Left ventricle myocardium inferior (tissue), 1 donor: Measurements from ENCODE around the gene PARD3. TPM values are rescaled to one million over a fixed set of nuclear protein-coding genes. Genes with fewer than 3 reads are reported as not detected.

Source experiments
- DNase-seq: peaks from one replicate; pipeline ENCODE4 v3.0.0-alpha.2; 2020
- H3K27ac ChIP-seq: fragments of 200-600 bp; replicated peaks from 2 replicates; pipeline ENCODE4 v1.8.0; 2021
- H3K27me3 ChIP-seq: fragments of 200-600 bp; 2 replicates; pipeline ENCODE4 v1.8.0; 2021; ENCODE audit warnings: low read depth
- H3K36me3 ChIP-seq: fragments of 200-600 bp; 2 replicates; pipeline ENCODE4 v1.8.0; 2021
- H3K4me1 ChIP-seq: fragments of 200-600 bp; 2 replicates; pipeline ENCODE4 v1.8.0; 2021
- H3K4me3 ChIP-seq: fragments of 200-600 bp; 2 replicates; pipeline ENCODE4 v1.8.0; 2021; ENCODE audit warnings: mild to moderate bottlenecking, moderate library complexity
- H3K9me3 ChIP-seq: fragments of 200-600 bp; replicated peaks from 2 replicates; pipeline ENCODE4 v1.8.0; 2021
- CTCF ChIP-seq: fragments of 200-600 bp; IDR thresholded peaks from 2 replicates; pipeline ENCODE4 v1.8.0; 2021; ENCODE audit warnings: antibody characterized with exemption, mild to moderate bottlenecking, borderline replicate concordance
- intact Hi-C: fragments of 100-400 bp; cut with micrococcal nuclease; formaldehyde crosslinking; loops from one replicate; pipeline ENCODE4 v1.11.0; 2022
- total RNA-seq: library from RNA; stranded (reverse); fragmentation: NEBNext Ultra II Directional; extraction: Animal tissue kit (Norgen Biotek cat#: 25700); gene quantifications from one replicate; pipeline ENCODE4 v1.2.1, GENCODE V29; 2021
- donor health status: DM: no; HTN: yes; CAD: no; lungs with severe emphysema.

PARD3 gene
- total RNA-seq, 1 donor from 2014 or later: 29.6 TPM

- no peaks in the 10 kb centered on the region for H3K36me3 ChIP-seq
- H3K27ac ChIP-seq: no peak overlapping the region
- peaks cover 10% of the 10 kb centered on the region for H3K4me1 ChIP-seq
- no peak for TF ChIP-seq CTCF
- intact Hi-C loops: no loop called here
- DNase-seq: no peak
- no peaks in the 10 kb centered on the region for H3K27me3 ChIP-seq
- no peak overlapping the region for H3K4me3 ChIP-seq
- no peaks in the 10 kb centered on the region for H3K9me3 ChIP-seq
Observed at GRCh38 chr10:34489973-34490745, 324.9 kb downstream of the PARD3 start.

GRCh38 chr10:34489411-34489810, 325.7 kb downstream of the PARD3 start:
- intact Hi-C loops: no loop called here
- Histone ChIP-seq H3K9me3 (no peaks in the 10 kb centered on the region), H3K27me3 (no peaks in the 10 kb centered on the region), H3K36me3 (no peaks in the 10 kb centered on the region), H3K4me1 (peaks cover 10% of the 10 kb centered on the region), H3K4me3 (no peak overlapping the region), H3K27ac (no peak overlapping the region)
- no peak for DNase-seq
- no peak for TF ChIP-seq CTCF

GRCh38 chr10:34488476-34489130, 326.5 kb downstream of the PARD3 start:
- intact Hi-C loops: no loop called here
- H3K9me3 ChIP-seq: no peaks in the 10 kb centered on the region

GRCh38 chr10:34486008-34486407, 329.1 kb downstream of the PARD3 start:
- DNase-seq: no peak
- no peak overlapping the region for H3K4me3 ChIP-seq
- H3K4me1 ChIP-seq: no peaks in the 10 kb centered on the region
- H3K36me3 ChIP-seq: no peaks in the 10 kb centered on the region
- no peaks in the 10 kb centered on the region for H3K27me3 ChIP-seq
- no peak overlapping the region for H3K27ac ChIP-seq
- TF ChIP-seq CTCF: no peak
- no peaks in the 10 kb centered on the region for H3K9me3 ChIP-seq
- intact Hi-C loops: no loop called here

More at GRCh38 chr10:34488476-34489130, 326.5 kb downstream of the PARD3 start:
- peaks cover 10% of the 10 kb centered on the region for H3K4me1 ChIP-seq
- no peaks in the 10 kb centered on the region for H3K36me3 ChIP-seq
- H3K27ac ChIP-seq: no peak overlapping the region
- TF ChIP-seq CTCF: no peak
- no peak overlapping the region for H3K4me3 ChIP-seq
- H3K27me3 ChIP-seq: no peaks in the 10 kb centered on the region
- DNase-seq: no peak

- intact Hi-C loops: no loop called here
- Histone ChIP-seq H3K4me3 (no peak overlapping the region), H3K4me1 (peaks cover 13% of the 10 kb centered on the region), H3K9me3 (no peaks in the 10 kb centered on the region), H3K36me3 (no peaks in the 10 kb centered on the region), H3K27ac (no peak overlapping the region), H3K27me3 (no peaks in the 10 kb centered on the region)
- no peak for TF ChIP-seq CTCF
- no peak for DNase-seq
Observed at GRCh38 chr10:34484164-34484563, 330.9 kb downstream of the PARD3 start.
